Choroid plexus epithelial cell (primary cell): ENCODE results near the gene CNTN5.

Experiments
- DNase-seq: peaks from one replicate; pipeline ENCODE4 v3.0.0-alpha.2; 2010; ENCODE audit warnings: low read depth
- H3K4me3 ChIP-seq: 2 replicates; pipeline ENCODE4 v1.5.1; 2011; ENCODE audit warnings: low read depth, mild to moderate bottlenecking, control low read depth, low read length, moderate library complexity
- TF ChIP-seq, protein P1 (sequence below): conservative IDR thresholded peaks from 2 replicates; pipeline ENCODE4 v1.5.1; 2011; ENCODE audit warnings: low read depth, mild to moderate bottlenecking, control low read depth, inconsistent platforms, low read length, moderate library complexity

Gene CNTN5

GRCh38 chr11:100329352-100329751 is 1308.6 kb downstream of the CNTN5 start:
- H3K4me3 ChIP-seq = no peak overlapping the region
- TF ChIP-seq, protein P1, sequence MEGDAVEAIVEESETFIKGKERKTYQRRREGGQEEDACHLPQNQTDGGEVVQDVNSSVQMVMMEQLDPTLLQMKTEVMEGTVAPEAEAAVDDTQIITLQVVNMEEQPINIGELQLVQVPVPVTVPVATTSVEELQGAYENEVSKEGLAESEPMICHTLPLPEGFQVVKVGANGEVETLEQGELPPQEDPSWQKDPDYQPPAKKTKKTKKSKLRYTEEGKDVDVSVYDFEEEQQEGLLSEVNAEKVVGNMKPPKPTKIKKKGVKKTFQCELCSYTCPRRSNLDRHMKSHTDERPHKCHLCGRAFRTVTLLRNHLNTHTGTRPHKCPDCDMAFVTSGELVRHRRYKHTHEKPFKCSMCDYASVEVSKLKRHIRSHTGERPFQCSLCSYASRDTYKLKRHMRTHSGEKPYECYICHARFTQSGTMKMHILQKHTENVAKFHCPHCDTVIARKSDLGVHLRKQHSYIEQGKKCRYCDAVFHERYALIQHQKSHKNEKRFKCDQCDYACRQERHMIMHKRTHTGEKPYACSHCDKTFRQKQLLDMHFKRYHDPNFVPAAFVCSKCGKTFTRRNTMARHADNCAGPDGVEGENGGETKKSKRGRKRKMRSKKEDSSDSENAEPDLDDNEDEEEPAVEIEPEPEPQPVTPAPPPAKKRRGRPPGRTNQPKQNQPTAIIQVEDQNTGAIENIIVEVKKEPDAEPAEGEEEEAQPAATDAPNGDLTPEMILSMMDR = no peak

DNA sequence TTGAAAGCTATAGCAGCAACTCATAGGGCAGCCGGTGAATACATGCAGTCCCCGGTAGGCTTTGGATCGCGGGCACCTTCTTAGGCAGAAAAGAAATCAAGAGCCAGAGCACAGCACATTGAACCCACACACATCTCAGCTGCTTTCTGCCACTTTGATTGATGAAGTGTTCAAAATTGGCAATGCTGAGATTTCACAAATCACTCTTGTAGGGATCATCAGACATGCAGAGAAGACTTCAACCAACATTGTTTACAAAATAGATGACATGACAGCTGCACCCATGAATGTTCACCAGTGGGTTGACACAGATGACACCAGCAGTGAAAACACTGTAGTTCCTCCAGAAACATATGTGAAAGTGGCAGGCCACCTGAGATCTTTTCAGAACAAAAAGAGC is 1316.1 kb downstream of the CNTN5 start:
- no peak overlapping the region for H3K4me3 ChIP-seq
- TF ChIP-seq, protein P1 = no peak
- DNase-seq = no peak

More at GRCh38 chr11:100329352-100329751, 1308.6 kb downstream of the CNTN5 start:
- peak; percentile 4 for DNase-seq

- DNase-seq = no peak
- no peak overlapping the region for H3K4me3 ChIP-seq
- TF ChIP-seq, protein P1 = no peak
Measured at GRCh38 chr11:100338144-100338840, 1317.5 kb downstream of the CNTN5 start.

- TF ChIP-seq, protein P1 = no peak
- peak; percentile 30 for DNase-seq
- no peak overlapping the region for H3K4me3 ChIP-seq
Measured at GRCh38 chr11:100340466-100341319, 1319.9 kb downstream of the CNTN5 start.

GRCh38 chr11:100353083-100353482 is 1332.3 kb downstream of the CNTN5 start:
- H3K4me3 ChIP-seq = no peak overlapping the region
- TF ChIP-seq, protein P1 = no peak

GRCh38 chr11:100354736-100355135 is 1334.0 kb downstream of the CNTN5 start:
- peak; percentile 13 for DNase-seq
- H3K4me3 ChIP-seq = no peak overlapping the region
- TF ChIP-seq, protein P1 = no peak

More at GRCh38 chr11:100353083-100353482, 1332.3 kb downstream of the CNTN5 start:
- DNase-seq = no peak
